Fibroblast of villous mesenchyme (primary cell): ENCODE data around the gene HMGB2. TPM values are rescaled to one million over a fixed set of nuclear protein-coding genes. Genes with fewer than 3 reads are reported as not detected.

Experiments used
- DNase-seq: peaks from one replicate; pipeline ENCODE4 v3.0.0-alpha.2; 2010; ENCODE audit warnings: low read depth
- H3K4me3 ChIP-seq: 2 replicates; pipeline ENCODE4 v1.5.1; 2011; ENCODE audit warnings: low read depth, mild to moderate bottlenecking, low read length
- total RNA-seq: library from RNA; depleted of rRNA; stranded (reverse); fragments of >200 nt; gene quantifications from 2 replicates; pipeline ENCODE4 v1.2.3, GENCODE V29; 2012
- TF ChIP-seq, protein P1 (sequence below): IDR thresholded peaks from 2 replicates; pipeline ENCODE4 v1.5.1; 2012; ENCODE audit warnings: low read depth, mild to moderate bottlenecking, low read length; ENCODE audit not compliant: insufficient read depth

Gene HMGB2
- total RNA-seq, 1 donor, result 60.0 TPM

DNA sequence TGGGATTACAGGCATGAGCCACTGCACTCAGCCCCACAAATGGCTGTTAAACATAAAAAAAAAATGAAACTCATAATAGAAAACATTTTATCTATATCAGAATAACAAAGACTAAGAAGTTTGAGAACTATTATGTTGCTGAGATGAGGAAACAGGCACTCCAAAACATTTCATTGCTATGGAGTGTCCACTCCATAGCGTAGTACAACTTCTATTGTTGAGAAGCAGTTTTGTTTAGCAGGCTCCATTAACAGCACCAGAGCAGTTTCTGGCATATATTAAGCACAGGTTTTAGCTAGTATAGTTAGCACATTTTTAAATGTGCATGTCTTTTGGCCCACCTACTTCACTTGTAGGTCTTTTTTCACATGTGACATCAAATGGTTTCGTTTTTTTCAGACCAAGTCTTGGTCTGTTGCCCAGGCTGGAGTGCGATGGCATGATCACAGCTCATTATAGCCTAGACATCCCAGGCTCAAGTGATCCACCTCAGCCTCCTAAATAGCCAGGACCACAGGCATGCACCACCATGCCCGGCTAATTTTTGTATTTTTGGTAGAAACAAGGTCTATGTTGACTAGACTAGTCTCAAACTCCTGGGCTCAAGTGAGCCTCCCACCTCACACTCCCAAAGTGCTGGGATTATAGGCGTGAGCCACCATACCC is 5.8 kb downstream of the HMGB2 start:
- DNase-seq, result no peak
- TF ChIP-seq, protein P1, sequence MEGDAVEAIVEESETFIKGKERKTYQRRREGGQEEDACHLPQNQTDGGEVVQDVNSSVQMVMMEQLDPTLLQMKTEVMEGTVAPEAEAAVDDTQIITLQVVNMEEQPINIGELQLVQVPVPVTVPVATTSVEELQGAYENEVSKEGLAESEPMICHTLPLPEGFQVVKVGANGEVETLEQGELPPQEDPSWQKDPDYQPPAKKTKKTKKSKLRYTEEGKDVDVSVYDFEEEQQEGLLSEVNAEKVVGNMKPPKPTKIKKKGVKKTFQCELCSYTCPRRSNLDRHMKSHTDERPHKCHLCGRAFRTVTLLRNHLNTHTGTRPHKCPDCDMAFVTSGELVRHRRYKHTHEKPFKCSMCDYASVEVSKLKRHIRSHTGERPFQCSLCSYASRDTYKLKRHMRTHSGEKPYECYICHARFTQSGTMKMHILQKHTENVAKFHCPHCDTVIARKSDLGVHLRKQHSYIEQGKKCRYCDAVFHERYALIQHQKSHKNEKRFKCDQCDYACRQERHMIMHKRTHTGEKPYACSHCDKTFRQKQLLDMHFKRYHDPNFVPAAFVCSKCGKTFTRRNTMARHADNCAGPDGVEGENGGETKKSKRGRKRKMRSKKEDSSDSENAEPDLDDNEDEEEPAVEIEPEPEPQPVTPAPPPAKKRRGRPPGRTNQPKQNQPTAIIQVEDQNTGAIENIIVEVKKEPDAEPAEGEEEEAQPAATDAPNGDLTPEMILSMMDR, result no peak
- H3K4me3 ChIP-seq, result no peak overlapping the region

DNA sequence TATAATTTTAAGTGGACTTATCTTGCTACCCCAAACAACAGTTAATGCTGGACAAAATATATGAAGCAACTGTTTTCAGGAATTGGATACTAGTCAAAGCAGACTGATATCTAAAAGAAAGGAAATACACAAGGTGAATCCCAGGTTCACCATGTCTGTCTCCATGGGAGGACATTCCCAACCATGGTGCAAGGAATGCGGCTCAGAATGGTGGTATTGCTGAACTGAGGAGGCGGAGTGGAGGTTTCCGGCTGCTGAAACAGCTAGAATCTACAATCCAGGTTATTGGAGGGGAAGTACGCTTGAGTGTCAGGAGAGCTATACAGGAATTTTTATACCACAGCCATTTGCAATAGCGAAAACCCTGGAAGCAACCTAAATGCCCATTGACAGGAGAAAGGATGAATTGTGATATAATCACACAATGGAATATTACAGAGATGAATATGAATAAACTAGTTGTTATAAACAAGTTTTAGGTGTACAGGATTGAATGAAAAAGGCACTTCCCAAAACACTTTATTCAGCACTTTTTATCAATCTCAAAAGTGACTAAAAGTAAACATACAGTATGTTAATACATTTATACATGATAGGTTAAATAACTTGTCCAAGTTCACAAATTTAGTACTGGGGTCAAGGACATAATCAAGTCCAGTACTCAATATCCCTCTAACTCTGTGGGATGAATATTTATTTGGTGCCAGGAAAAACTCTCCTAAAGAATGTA is 9.0 kb downstream of the HMGB2 start:
- TF ChIP-seq, protein P1, result no peak

DNA sequence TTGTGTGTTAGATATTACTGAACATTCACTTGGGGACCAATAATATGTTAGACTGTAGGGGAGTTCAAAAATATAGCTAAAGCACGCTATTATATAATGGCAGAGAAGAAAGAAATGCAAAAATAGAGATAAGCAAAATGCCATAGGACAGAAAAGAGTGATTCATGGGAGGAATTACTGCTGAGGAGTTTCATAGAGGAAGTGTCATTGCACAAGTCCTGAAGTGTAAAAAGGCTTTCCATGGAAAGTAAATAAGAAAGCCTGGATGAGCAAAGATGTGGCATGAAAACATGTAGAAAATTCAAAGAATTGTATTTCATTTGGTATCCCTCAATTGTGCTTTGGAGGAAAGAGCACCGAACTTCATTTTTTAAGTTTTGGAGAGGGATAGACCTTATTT is 14.5 kb downstream of the HMGB2 start:
- no peak overlapping the region for H3K4me3 ChIP-seq
- TF ChIP-seq, protein P1, result no peak
- peak; percentile 28 for DNase-seq

More for the DNA sequence above, 9.0 kb downstream of the HMGB2 start:
- DNase-seq, result no peak
- H3K4me3 ChIP-seq, result no peak overlapping the region

DNA sequence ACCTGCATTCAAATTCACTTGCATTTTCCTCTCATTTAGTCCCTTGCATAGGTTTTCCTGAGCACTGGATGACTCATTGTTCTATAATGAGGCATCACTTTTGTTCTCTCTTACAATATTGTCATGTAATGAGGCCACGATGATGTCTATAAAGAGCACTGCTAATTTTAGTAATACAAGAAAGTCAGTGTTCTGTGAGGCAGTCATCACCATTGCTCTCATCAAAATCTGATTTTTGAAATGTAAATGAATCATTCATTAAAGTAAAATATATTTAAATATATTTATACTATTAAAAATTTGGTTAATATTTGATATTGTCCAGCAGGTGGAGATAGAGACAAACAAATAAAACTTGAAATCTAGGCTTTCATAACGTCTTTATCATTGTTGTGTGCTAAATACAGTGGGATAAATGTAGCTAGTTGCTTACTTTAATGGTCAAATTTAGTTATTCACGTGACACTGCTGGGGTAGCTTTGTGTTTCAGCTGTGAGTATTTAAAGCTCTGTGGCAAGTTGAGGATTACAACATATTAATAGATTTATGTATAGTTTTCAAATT is 15.4 kb downstream of the HMGB2 start:
- TF ChIP-seq, protein P1, result peak; percentile 31
- peak; percentile 63 for DNase-seq
- H3K4me3 ChIP-seq, result no peak overlapping the region

DNA sequence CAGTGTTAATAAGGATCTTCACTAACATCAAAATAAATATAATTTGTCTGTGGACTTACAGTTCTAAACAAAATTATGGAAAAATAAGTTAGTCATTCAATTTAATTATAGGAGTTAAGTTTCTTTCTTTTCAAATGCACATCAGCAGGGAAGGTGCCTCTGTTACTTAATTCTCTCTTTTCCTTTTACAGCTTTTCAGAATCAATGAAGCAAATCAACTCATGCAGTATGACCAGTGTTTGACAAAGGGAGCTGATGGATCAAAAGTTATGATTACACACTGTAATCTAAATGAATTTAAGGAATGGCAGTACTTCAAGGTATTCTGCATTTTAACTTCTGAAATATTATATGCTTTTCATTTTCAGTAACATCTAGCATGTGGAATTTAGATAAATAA is 15.9 kb downstream of the HMGB2 start:
- no peak overlapping the region for H3K4me3 ChIP-seq
- TF ChIP-seq, protein P1, result no peak
- DNase-seq, result no peak

DNA sequence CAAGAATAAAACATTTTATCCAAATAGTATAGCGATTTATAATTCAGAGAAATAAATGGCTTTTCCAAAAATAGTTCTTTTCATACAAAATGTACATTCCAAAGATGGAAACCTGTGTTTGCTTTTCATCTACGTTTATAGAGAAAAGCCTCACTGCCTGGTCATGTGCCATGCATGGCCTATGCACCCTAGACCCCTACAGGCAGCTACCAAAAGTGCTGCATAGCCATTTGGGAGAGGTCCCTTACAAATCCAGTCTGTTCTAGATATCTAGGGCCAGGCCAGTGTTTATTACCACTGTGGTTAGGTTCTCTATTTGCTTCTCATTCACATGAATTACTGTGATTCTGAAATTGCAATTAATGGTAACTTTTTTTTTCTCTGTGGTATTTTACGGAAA is 17.2 kb downstream of the HMGB2 start:
- DNase-seq, result no peak
- TF ChIP-seq, protein P1, result peak; percentile 33
- no peak overlapping the region for H3K4me3 ChIP-seq
